A549 (cell line): ENCODE data around the gene GRIN2C. TPM values are rescaled to one million over a fixed set of nuclear protein-coding genes. Genes with fewer than 3 reads are reported as not detected.

Source experiments
- ATAC-seq, 2 experiments: fragments of 200-7000 bp in 1 of 2; fragments of >200 bp in 1 of 2; cut with Nextera tagmentation in 1 of 2; cut with Tn5 transposase in 1 of 2; 3 replicates each; pipeline versions ENCODE4 v1.8.0 to v1.9.1; 2018 to 2020; ENCODE audit warnings: mild to moderate bottlenecking in 1 of 2, moderate library complexity in 1 of 2
- CTCF ChIA-PET: fragments of 300-600 bp; sonication (Branson Sonifier 250); formaldehyde crosslinking; extraction: SDS; loops from one replicate; lab custom pipeline; 2021; ENCODE audit warnings: antibody characterized with exemption, inconsistent platforms; lab: Yijun Ruan, JAX
- POLR2A ChIA-PET: fragments of 350-600 bp; formaldehyde crosslinking; extraction: SDS; loops from one replicate; lab custom pipeline; 2021; ENCODE audit warnings: antibody characterized with exemption, inconsistent platforms; lab: Yijun Ruan, JAX
- DNase-seq, 2 experiments: peaks; one replicate each; pipeline versions ENCODE4 v3.0.0 to v3.0.0-alpha.2; 2011 to 2016; ENCODE audit warnings: low read depth in 1 of 2, low spot score in 1 of 2
- FAIRE-seq: peaks from 2 replicates; lab custom pipeline; 2011; peaks lifted over from hg19 to GRCh38; lab: Jason Lieb, UNC
- H3K27ac ChIP-seq, 2 experiments: fragments of >200 bp; sonication (Bioruptor Twin); formaldehyde crosslinking; 3 replicates each; pipeline ENCODE4 v1.5.1; 2016 to 2017
- H3K4me1 ChIP-seq: fragments of >200 bp; sonication (Bioruptor Twin); formaldehyde crosslinking; 3 replicates; pipeline ENCODE4 v1.6.1; 2016
- H3K4me2 ChIP-seq: fragments of >200 bp; sonication (Bioruptor Twin); formaldehyde crosslinking; 3 replicates; pipeline ENCODE4 v1.6.1; 2016
- H3K4me3 ChIP-seq: fragments of >200 bp; sonication (Bioruptor Twin); formaldehyde crosslinking; 3 replicates; pipeline ENCODE4 v1.5.1; 2016
- H3K9me3 ChIP-seq: fragments of >200 bp; sonication (Bioruptor Twin); formaldehyde crosslinking; 3 replicates; pipeline ENCODE4 v1.6.1; 2016
- CBX8 ChIP-seq: fragments of 200-600 bp; sonication (generic); IDR thresholded peaks from 2 replicates; pipeline ENCODE4 v1.6.1; 2016
- CHD4 ChIP-seq: fragments of 200-600 bp; sonication (generic); IDR thresholded peaks from 2 replicates; pipeline ENCODE4 v1.6.1; 2016; ENCODE audit warnings: antibody characterized with exemption, mild to moderate bottlenecking, borderline replicate concordance
- EHF ChIP-seq: fragments of 250-450 bp; sonication (Bioruptor Pico); IDR thresholded peaks from 2 replicates; pipeline ENCODE4 v1.5.0; 2020; ENCODE audit warnings: mild to moderate bottlenecking
- FOSL2 ChIP-seq, 2 experiments: fragments of 450-650 bp in 1 of 2; fragments of >200 bp in 1 of 2; sonication (Bioruptor Twin) in 1 of 2; formaldehyde crosslinking; IDR thresholded peaks; 2 replicates each; pipeline versions ENCODE4 v1.5.0 to v1.6.1; 2016 to 2020; ENCODE audit warnings: mild to moderate bottlenecking in 1 of 2, moderate library complexity in 1 of 2
- FOXS1 ChIP-seq: fragments of 250-450 bp; sonication (Bioruptor Pico); IDR thresholded peaks from 2 replicates; pipeline ENCODE4 v1.5.0; 2020; ENCODE audit warnings: mild to moderate bottlenecking, moderate library complexity
- JUN ChIP-seq, 2 experiments: fragments of >200 bp; sonication (Bioruptor Twin); formaldehyde crosslinking; IDR thresholded peaks; 2 replicates in 1 of 2; 3 replicates in 1 of 2; pipeline ENCODE4 v1.6.1; 2016 to 2017
- KDM1A ChIP-seq: fragments of 200-600 bp; sonication (generic); IDR thresholded peaks from 2 replicates; pipeline ENCODE4 v1.6.1; 2016; ENCODE audit warnings: low read depth, mild to moderate bottlenecking
- KDM5A ChIP-seq: fragments of 200-600 bp; sonication (generic); IDR thresholded peaks from 2 replicates; pipeline ENCODE4 v1.6.1; 2016; ENCODE audit warnings: antibody characterized with exemption, mild to moderate bottlenecking
- NFE2L2 ChIP-seq: fragments of 150-350 bp; conservative IDR thresholded peaks from 2 replicates; pipeline ENCODE4 v1.6.1; 2014; ENCODE audit warnings: low read length
- PHF8 ChIP-seq: fragments of 200-600 bp; sonication (generic); IDR thresholded peaks from 2 replicates; pipeline ENCODE4 v1.6.1; 2016; ENCODE audit warnings: low read depth, mild to moderate bottlenecking, antibody characterized with exemption, moderate library complexity, borderline replicate concordance
- POLR2AphosphoS2 ChIP-seq: conservative IDR thresholded peaks from 2 replicates; pipeline ENCODE4 v1.6.1; 2012; ENCODE audit warnings: low read length, improper control_type of control experiment, inconsistent platforms
- RFX5 ChIP-seq: fragments of 450-650 bp; IDR thresholded peaks from 2 replicates; pipeline ENCODE4 v1.7.1; 2014; ENCODE audit warnings: antibody characterized with exemption, mild to moderate bottlenecking, moderate library complexity
- RNF2 ChIP-seq: fragments of 200-600 bp; sonication (generic); IDR thresholded peaks from 2 replicates; pipeline ENCODE4 v1.6.1; 2016; ENCODE audit warnings: low read depth, mild to moderate bottlenecking, antibody characterized with exemption, moderate library complexity, borderline replicate concordance
- TFCP2L1 ChIP-seq: fragments of 250-450 bp; sonication (Bioruptor Pico); IDR thresholded peaks from 2 replicates; pipeline ENCODE4 v1.5.0; 2021; ENCODE audit warnings: mild to moderate bottlenecking
- TP53 ChIP-seq: fragments of 250-450 bp; sonication (Bioruptor Pico); IDR thresholded peaks from 2 replicates; pipeline ENCODE4 v1.5.0; 2021; ENCODE audit warnings: mild to moderate bottlenecking, moderate library complexity
- ZFP36 ChIP-seq: fragments of 450-650 bp; IDR thresholded peaks from 2 replicates; pipeline ENCODE4 v1.6.1; 2014; ENCODE audit warnings: borderline replicate concordance; ENCODE audit not compliant: partially characterized antibody
- ZNF302 ChIP-seq: fragments of 250-450 bp; sonication (Bioruptor Pico); IDR thresholded peaks from 2 replicates; pipeline ENCODE4 v1.9.0; 2021; ENCODE audit warnings: inconsistent platforms, mild to moderate bottlenecking, moderate library complexity
- ZSCAN20 ChIP-seq: fragments of 250-450 bp; sonication (Bioruptor Pico); IDR thresholded peaks from 2 replicates; pipeline ENCODE4 v1.8.0; 2022; ENCODE audit warnings: mild to moderate bottlenecking, moderate library complexity
- WGBS: methylation state at CpG from one replicate; pipeline ENCODE4 v1.1.6; 2017; ENCODE audit errors: missing lambda C conversion rate; 5-methylcytosine and 5-hydroxymethylcytosine counted together
- polyA plus RNA-seq, 4 experiments: library from polyadenylated mRNA; depleted of rRNA in 3 of 4; stranded (reverse); fragments of >200 nt; fragmentation: RNase III in 1 of 4; extraction: RNeasy Plus Mini Kit Qiagen cat#74134 plus additional on column Dnase treatment in 1 of 4; gene quantifications; 2 replicates in 3 of 4; 3 replicates in 1 of 4; pipeline ENCODE4 v1.2.3, GENCODE V29; 2011 to 2017
- TF ChIP-seq, protein P1 (sequence below): fragments of >200 bp; sonication (Bioruptor Twin); formaldehyde crosslinking; IDR thresholded peaks from 3 replicates; pipeline ENCODE4 v1.6.1; 2016
- TF ChIP-seq, protein P2 (sequence below): IDR thresholded peaks from 2 replicates; pipeline ENCODE4 v1.6.1; 2012
- TF ChIP-seq, protein P3 (sequence below): IDR thresholded peaks from 2 replicates; pipeline ENCODE4 v1.6.1; 2012; ENCODE audit warnings: low read depth, borderline replicate concordance
- TF ChIP-seq, protein P4 (sequence below): fragments of 450-650 bp; IDR thresholded peaks from 2 replicates; pipeline ENCODE4 v1.6.1; 2014; ENCODE audit warnings: antibody characterized with exemption

GRIN2C gene
- polyA plus RNA-seq, 2 of the 4 experiments (the other 2 are of a cell fraction): 0.17 to 0.28 TPM

DNA sequence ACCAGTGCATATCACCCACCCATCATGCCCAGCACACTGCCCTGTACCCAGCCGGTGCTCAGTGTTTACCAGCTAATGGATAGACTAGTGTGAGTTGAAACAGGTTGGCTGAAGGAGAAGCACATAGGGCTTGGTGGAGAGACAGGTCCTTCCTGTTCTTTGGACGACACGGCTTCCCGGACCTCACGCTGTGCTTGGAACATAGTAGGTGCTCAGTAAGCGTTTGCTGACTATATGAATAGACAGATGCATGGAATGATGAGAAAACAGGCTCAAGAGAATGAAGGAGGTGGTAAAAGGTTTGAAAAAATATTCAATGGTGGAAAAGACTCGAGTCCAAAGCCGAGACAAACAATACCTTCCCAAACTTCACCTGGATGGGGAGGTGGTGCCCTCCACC lies 40.5 kb upstream of the GRIN2C start:
- Histone ChIP-seq H3K9me3 (no peaks in the 10 kb centered on the region), H3K27ac (no peak overlapping the region), H3K4me1 (no peaks in the 10 kb centered on the region), H3K4me2 (no peak overlapping the region), H3K4me3 (no peak overlapping the region)
- CTCF ChIA-PET: interaction anchor here (1.2 to 3.4 kb wide), 5 partner anchors 10 to 62 kb away, joined by 3 to 18 read pairs (median 3); no protein-coding TSS in a partner anchor
- 64% methylated on average over 8 of the region's 8 CpGs for WGBS
- POLR2A ChIA-PET: interaction anchor here (2.3 kb wide), 1 partner anchor 28 kb away, joined by 10 read pairs; the partner anchor contains the start of gene FDXR
- DNase-seq (no peak), FAIRE-seq (no peak), ATAC-seq (no peak)
- TF ChIP-seq TFCP2L1 (CRISPR knock-in tag): no peak
- TF ChIP-seq ZSCAN20: no peak
- no peak for TF ChIP-seq CHD4
- no peak for TF ChIP-seq PHF8
- TF ChIP-seq POLR2AphosphoS2: no peak
- no peak for TF ChIP-seq RFX5
- no peak for TF ChIP-seq ZNF302 (CRISPR knock-in tag)
- TF ChIP-seq KDM5A: no peak

DNA sequence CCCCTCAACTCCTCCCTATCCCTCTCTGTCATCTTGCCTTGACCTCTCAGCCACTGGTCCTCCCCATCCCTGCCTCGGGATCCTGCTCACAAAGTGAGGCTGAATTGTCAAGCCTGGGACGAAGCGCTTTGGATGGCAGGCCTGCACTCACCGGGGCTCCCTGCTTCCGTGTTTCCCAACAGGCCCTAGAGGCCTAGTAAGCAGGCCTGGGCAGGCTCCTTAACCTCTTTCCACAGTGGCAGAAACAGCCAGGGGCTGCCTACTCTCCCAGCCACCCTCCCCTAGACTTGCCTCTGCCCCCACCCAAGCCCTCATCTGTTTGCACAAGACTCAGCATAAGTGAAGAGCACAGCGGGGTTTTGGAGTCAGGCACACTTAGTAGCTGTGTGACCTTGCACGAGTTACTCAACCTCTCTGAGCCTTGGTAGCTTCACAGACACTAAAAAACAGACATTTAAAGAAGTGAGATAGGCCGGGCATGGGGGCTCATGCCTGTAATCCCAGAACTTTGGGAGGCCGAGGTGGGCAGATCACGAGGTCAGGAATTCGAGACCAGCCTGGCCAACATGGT lies 38.8 kb upstream of the GRIN2C start:
- DNase-seq (no peak), FAIRE-seq (no peak), ATAC-seq (no peak)
- CTCF ChIA-PET: interaction anchor here (0.9 to 3.4 kb wide), 10 partner anchors 8 to 211 kb away, joined by 3 to 18 read pairs (median 4); partner anchors contain the start of gene ARMC7
- TF ChIP-seq FOXS1 (CRISPR knock-in tag) (no peak), EHF (no peak), NFE2L2 (no peak), ZFP36 (peak; percentile 55), TP53 (CRISPR knock-in tag) (no peak), CBX8 (no peak)
- TF ChIP-seq, protein P1, sequence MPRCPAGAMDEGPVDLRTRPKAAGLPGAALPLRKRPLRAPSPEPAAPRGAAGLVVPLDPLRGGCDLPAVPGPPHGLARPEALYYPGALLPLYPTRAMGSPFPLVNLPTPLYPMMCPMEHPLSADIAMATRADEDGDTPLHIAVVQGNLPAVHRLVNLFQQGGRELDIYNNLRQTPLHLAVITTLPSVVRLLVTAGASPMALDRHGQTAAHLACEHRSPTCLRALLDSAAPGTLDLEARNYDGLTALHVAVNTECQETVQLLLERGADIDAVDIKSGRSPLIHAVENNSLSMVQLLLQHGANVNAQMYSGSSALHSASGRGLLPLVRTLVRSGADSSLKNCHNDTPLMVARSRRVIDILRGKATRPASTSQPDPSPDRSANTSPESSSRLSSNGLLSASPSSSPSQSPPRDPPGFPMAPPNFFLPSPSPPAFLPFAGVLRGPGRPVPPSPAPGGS: no peak
- H3K4me3 ChIP-seq: no peak overlapping the region
- peaks cover under 1% of the 10 kb centered on the region; the same call in 1 of the 3 replicates for H3K4me1 ChIP-seq
- POLR2A ChIA-PET: interaction anchor here (0.9 to 2.3 kb wide), 3 partner anchors 26 to 114 kb away, joined by 3 to 10 read pairs (median 3); partner anchors contain the start of genes FDXR and MRPL58
- 70% methylated on average over 11 of the region's 11 CpGs for WGBS
- no peak overlapping the region for H3K27ac ChIP-seq
- no peak overlapping the region for H3K4me2 ChIP-seq
- H3K9me3 ChIP-seq: no peaks in the 10 kb centered on the region

DNA sequence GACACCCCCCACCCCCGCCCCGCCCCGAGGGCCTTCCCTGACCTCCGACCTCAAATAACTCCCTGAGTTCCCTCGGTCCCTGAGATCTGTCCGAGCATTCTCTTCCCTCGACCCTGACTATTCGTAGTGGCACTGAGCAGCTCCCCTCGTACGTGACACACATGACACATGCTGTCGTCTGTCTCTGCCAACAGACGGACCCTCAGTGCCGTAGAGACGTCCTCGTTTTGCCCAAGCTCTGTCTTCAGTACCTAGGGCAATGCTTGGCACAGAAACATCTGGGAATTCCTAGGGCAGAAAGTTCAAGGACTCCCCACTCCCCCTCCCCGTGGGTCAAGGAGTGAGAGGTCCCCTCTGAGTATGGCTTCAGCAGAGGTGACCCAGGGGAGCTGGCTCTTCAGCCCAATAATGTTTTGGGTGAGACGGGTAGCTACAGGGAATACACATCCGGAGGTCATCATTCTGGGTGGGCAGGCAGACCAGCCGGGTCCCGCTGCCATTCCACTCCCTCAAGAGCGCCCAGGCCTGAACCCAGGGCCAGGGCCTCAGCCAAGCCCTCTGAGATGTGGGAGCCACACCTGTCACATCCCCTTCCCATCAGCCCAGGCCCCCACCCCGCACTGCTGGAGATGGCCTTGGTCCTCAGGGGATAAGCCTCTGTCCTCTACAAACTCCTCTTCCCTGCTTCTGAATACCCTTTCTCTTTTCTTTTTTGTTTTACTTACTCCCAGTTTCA lies 34.4 kb upstream of the GRIN2C start:
- no peak for FAIRE-seq
- H3K27ac ChIP-seq: peak overlapping the region in 1 of 2 experiments; percentile 59; a peak in 3 of 6 replicates
- no peak for DNase-seq
- H3K9me3 ChIP-seq: no peaks in the 10 kb centered on the region
- peaks cover 4% of the 10 kb centered on the region; the same call in 1 of the 3 replicates for H3K4me1 ChIP-seq
- H3K4me2 ChIP-seq: peak overlapping the region; percentile 89
- ChIA-PET CTCF (interaction anchor here (0.8 to 2.6 kb wide), 9 partner anchors 12 to 525 kb away, joined by 3 to 12 read pairs (median 6); partner anchors contain the start of genes OTOP2 and USH1G), POLR2A (interaction anchor here (0.7 to 1.0 kb wide), 3 partner anchors 19 to 28 kb away, joined by 3 to 7 read pairs (median 6); partner anchors contain the start of gene FDXR)
- no peak; a peak in 1 of 6 replicates for ATAC-seq
- TF ChIP-seq FOSL2 (IDR thresholded peaks at IDR 0.05): no peak
- TF ChIP-seq FOSL2 (CRISPR knock-in tag; IDR thresholded peaks at IDR 0.05): no peak
- TF ChIP-seq RNF2: no peak
- no peak for TF ChIP-seq KDM1A
- TF ChIP-seq JUN (IDR thresholded peaks at IDR 0.05): no peak
- TF ChIP-seq, protein P2, sequence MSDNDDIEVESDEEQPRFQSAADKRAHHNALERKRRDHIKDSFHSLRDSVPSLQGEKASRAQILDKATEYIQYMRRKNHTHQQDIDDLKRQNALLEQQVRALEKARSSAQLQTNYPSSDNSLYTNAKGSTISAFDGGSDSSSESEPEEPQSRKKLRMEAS: no peak
- TF ChIP-seq, protein P3, sequence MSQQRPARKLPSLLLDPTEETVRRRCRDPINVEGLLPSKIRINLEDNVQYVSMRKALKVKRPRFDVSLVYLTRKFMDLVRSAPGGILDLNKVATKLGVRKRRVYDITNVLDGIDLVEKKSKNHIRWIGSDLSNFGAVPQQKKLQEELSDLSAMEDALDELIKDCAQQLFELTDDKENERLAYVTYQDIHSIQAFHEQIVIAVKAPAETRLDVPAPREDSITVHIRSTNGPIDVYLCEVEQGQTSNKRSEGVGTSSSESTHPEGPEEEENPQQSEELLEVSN: no peak
- TF ChIP-seq NFE2L2: no peak
- TF ChIP-seq, protein P4, sequence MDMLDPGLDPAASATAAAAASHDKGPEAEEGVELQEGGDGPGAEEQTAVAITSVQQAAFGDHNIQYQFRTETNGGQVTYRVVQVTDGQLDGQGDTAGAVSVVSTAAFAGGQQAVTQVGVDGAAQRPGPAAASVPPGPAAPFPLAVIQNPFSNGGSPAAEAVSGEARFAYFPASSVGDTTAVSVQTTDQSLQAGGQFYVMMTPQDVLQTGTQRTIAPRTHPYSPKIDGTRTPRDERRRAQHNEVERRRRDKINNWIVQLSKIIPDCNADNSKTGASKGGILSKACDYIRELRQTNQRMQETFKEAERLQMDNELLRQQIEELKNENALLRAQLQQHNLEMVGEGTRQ: no peak
- H3K4me3 ChIP-seq: peak overlapping the region; percentile 40
- WGBS: 38% methylated on average over 19 of the region's 22 CpGs
